ENCODE measurements around the gene TOR2A.

DNA sequence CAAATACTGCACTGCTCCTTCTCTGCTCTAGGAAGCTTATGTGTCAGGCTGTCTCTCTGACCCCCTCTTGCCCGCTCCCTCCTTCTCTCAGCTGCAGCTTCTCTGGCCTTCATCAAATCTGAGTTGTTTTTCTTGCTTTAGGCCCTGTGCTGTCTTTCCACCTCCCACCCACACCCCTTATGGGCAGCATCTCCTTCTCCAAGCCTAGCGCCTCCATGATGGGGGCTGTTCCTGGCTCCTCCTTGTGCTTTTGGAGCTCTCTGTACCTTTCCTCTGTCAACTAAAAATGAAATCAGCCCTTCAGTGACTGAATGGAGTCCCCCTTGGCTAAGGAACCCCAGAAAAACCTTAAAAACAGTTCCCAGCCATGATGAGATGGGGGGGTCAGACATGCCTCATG lies 35.0 kb downstream of the TOR2A start:
- TF ChIP-seq POLR2AphosphoS5 (IDR thresholded peaks at IDR 0.05) = no peak
- TF ChIP-seq, protein P1, sequence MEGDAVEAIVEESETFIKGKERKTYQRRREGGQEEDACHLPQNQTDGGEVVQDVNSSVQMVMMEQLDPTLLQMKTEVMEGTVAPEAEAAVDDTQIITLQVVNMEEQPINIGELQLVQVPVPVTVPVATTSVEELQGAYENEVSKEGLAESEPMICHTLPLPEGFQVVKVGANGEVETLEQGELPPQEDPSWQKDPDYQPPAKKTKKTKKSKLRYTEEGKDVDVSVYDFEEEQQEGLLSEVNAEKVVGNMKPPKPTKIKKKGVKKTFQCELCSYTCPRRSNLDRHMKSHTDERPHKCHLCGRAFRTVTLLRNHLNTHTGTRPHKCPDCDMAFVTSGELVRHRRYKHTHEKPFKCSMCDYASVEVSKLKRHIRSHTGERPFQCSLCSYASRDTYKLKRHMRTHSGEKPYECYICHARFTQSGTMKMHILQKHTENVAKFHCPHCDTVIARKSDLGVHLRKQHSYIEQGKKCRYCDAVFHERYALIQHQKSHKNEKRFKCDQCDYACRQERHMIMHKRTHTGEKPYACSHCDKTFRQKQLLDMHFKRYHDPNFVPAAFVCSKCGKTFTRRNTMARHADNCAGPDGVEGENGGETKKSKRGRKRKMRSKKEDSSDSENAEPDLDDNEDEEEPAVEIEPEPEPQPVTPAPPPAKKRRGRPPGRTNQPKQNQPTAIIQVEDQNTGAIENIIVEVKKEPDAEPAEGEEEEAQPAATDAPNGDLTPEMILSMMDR (IDR thresholded peaks at IDR 0.05) = no peak
- no peak for TF ChIP-seq POLR2A (IDR thresholded peaks at IDR 0.05)
